HG03060 (cell line): Measurements from ENCODE around the gene SUSD1.

Experiments
- ATAC-seq: cut with Tn5 transposase; IDR thresholded peaks from one replicate; pipeline ENCODE4 v1.9.1; 2021; ENCODE audit warnings: low read depth, moderate number of reproducible peaks; ENCODE audit not compliant: unreplicated experiment

Gene SUSD1

DNA sequence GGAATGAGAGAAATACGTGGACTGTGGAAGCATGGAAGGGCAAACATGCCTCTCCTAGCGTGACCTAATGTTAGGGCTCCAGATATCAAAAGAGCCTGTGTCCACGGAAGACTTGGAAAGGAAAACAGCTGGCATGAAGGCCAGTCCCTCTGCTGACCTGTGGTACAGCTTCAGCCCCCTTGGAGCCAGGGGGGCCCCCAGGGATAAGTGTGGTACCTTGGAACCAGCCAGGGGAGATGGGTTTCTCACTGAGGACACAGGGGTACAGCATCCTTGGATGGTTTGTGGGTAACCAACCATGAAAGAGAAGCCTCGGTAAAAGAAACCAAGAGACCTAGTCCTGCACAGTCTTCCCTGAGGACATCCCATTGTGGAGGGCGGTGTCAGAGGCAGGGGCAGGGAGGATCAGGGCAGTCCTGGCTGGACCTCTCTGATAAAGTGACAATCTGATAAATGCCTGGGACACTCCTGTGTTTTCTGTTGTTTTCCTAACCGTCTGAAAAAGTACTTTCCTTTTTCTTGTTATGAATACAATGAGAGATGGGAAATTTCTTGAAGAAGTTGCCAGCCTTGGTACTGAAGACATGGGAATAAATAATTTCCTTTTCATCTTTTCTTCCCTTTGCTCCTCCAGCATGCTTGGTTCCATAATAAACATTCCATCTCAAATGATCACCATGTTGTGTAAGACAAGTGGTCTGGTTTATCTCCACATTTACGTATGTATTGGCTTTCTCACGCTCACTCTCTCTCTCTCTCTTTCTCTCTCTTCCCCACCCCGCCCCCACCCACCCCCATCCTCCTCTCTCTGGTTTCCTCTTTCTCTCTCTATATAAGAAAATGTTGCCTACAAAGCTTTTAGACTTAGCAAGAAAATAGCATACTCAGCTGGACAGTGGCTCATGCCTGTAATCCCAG is 102.1 kb downstream of the SUSD1 start:
- ATAC-seq = no peak

DNA sequence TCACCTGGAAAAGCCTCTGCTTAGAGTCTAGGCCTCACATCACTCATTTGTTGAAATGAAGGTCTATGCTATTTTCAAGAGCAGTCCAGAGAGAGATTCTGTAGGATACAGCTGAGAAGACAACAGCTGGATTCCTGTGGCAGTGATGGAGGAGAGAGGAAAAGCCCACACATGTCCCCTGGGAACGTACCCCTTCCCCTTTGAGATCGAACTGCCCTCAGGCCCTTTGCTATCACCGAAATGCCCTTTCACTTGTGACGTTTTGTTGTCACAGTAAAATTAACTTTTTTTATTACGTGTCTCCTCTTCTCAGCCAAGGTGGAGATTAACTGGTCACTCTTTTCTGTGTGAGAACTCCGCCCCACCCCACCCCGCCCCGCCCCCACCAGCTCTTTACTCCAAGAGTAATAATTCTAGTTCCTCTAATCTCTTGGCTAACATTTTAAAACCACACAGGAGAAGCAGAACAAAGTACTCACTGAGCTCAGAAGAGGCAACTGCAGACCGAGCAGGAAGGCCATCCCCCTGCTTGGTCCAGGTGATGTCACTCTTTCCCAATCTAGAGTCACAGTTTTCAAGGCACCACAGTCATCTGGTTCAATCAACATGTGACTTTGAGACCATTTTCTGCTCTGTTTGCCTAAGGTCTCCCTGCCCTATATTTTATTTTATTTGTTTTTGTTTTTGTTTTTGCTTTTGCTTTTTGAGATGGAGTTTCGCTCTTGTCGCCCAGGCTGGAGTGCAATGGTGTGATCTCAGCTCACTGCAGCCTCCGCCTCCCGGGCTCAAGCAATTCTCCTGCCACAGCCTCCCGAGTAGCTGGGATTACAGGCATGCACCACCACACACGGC is 105.6 kb downstream of the SUSD1 start:
- ATAC-seq = no peak

DNA sequence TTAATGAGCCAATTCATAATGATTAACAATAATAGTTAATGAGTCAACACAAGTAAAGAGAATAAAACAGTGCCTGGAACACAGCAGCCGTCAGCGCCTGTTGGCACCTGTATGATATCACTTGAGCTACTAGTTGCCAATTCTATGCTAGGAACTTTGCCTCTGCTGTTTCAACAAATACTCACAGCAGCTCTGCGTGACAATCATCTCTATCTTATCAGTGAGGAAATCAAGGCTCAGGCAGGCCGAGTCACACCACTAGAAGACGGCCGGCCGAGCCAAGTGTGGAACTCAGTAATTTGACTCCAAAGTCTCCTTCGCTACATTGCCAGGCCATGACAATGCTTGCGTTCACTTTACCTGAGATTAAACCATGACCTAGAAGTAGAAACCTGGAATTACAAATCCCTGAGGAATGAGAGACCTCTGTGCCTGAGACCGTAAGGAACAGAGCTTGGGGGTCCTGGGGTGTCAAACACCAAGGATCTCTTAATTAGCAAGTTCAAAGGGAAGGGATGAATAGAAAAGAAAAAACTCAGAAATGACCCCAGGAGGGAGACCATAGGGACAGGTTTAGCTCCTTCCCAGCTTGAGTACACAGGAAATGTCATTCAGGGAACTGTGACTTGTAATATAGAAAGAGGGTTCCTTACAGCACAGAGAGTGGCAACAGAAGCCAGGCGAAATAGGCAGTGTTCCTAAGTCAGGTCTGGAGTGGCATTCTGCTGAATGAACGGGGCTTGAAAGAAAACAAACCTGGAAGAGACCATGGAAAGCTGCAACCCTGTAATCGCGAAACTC is 109.1 kb downstream of the SUSD1 start:
- ATAC-seq = no peak

- no peak for ATAC-seq
Observed at GRCh38 chr9:112064871-112065270, 110.2 kb downstream of the SUSD1 start.

DNA sequence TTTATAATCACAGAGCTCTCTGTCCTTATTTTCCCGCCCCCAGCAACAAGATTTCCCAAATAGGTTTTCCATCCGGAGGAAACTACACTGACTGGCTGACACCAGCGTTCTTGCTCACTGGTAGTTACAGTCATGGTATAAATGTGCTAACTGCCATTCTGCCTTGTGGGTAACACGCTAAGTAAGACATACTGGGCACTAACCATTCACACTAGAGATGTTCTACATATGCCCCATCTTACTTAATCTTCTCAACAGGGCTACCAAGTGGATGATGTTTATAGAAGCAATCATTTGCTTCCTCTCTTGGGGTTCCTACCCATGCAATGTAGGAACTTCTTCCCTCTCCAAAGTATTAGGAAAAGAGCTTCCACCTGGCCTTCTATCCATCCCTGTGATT is 111.5 kb downstream of the SUSD1 start:
- ATAC-seq = no peak

DNA sequence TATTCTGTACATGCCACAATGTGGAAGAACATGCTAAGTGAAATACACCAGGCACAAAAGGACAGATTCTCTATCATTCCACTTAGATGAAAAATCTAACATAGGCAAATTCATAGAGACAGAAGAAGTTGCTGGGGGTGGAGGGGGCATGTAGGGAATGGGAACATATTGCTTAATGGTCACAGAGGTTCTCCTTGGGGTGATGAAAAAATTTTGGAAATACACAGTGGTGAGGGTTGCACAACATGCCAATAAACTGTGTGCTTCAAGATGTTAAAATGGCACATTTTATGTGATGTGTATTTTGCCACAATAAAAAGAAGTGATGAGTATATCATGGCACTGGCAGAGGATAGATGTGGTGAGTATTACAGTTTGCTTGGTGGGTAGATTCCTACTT is 111.9 kb downstream of the SUSD1 start:
- ATAC-seq = no peak

DNA sequence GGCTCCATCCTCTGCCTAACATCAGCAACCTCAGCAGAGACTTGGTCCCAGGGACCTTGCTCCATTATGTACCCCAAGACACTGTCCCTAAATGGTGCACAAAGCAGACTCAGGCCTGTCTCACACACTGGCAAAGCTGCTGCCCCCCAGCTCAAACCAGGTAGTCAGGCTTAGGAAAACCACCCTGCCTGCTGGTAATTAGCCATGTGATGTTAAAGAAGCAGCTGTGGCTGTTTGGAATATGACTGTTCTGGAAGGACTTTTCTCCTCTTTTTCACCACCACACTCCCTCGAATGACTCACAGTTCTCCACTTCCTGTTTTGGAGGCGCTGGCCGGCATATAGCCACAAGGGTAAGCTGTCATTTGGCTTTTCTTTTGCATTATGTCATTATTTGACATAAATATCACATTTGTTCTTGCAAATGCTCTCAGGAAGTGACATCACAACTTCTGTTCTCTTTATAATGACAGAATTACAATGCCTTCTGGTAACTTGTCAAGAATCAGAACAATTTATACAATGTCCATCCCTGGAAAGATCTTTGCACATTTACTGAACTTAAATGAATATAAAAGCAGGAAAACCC is 113.9 kb downstream of the SUSD1 start:
- ATAC-seq = peak; percentile 65

DNA sequence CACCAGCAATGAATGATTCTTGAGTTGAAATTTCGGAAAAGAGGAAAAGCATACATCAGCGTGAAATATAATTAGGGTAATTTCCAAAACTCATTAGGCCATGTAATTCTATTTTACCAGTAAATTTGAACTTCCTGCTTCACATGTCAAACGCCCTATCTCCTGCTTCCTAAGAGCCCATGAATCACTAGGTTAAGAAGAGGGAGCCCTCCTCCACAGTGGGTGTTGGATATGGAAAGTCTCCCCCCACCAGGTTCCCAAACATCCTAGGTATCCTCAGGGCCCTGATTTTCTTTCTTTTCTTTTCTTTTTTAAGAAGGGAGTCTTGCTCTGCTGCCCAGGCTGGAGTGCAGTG is 115.2 kb downstream of the SUSD1 start:
- no peak for ATAC-seq

- no peak for ATAC-seq
Observed at GRCh38 chr9:112059145-112059965, 115.7 kb downstream of the SUSD1 start.

- ATAC-seq = no peak
Observed at GRCh38 chr9:112056996-112057395, 118.1 kb downstream of the SUSD1 start.

DNA sequence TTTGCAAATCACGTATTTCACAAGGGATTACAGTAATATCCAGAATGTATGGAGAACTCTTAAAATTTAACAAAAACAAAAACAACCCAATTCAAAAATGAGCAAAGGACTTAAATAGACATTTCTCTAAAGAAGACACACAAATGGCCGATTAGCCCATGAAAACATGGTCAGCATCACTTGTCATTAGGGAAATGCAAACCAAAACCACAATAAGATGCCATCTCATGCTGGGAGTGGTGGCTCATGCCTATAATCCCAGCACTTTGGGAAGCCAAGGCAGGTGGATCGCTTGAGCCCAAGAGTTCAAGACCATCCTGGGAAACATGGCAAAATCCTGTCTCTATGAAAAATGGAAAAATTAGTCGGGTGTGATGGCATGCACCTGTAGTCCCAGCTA is 120.2 kb downstream of the SUSD1 start:
- ATAC-seq = no peak

DNA sequence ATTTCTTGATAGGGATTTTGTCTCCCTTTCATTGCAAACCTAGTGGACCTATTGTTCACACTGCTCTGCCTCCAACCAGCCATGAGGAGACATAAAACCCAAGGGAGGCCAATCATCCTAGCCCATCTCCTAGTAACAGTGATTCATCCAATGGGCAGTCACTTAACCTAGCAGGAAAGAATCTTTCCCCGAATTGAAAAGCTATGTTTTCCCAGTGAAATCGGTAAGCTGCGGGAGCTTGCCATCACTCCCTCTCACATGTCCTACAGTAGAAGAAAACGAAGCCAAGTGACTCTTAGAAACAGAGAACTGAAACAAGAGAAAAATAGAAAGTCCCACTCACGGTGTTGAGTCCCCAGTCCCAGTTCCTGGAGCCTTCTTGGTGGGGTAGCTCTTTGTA is 123.3 kb downstream of the SUSD1 start:
- no peak for ATAC-seq

- no peak for ATAC-seq
Observed at GRCh38 chr9:112050544-112051475, 124.3 kb downstream of the SUSD1 start.

GRCh38 chr9:112049811-112050516 is 125.1 kb downstream of the SUSD1 start:
- no peak for ATAC-seq

GRCh38 chr9:112048924-112049691 is 126.0 kb downstream of the SUSD1 start:
- ATAC-seq = no peak

GRCh38 chr9:112047538-112048066 is 127.5 kb downstream of the SUSD1 start:
- ATAC-seq = no peak

GRCh38 chr9:112046181-112046580 is 128.9 kb downstream of the SUSD1 start:
- no peak for ATAC-seq
